Measurements from ENCODE around the gene CACNA2D3.

CACNA2D3 gene

DNA sequence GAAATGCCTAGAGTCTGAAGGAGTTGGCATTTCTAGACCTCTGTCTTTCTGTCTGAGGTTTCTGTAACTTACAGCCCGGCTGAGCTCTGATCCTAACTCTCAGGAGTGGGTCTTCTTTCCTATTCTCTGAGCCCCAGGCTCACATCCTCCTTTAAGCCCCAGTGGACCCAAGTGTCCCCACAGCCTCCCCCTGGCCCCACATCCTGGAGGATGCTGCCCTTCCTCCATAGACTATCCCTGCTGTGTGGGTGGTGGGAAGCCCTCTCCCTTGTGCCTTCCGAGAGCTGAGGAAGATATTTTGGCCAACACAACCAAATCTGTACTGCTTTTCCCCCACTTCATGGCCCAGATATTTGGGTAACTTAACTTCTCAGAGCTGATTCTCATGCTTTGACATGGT lies 654.2 kb downstream of the CACNA2D3 start:
- no peak for DNase-seq

DNA sequence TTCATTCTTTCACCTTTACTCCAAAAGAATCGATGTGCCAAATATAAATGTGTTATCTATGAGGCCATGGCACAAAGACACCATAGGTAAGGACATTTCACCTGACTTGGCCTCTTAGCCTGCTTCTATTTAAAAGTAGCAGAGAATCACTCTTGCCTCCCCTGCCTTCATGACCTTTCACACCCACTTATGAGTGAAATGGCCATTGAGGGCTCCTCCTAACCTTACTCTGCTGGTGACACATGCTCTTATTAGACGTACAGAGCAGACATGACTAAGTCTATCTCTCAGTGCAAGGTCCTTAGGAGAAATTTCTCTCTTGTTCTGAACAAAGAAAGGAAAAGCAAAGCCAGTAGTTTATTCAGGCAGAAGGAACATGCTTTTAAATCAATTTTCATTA lies 654.8 kb downstream of the CACNA2D3 start:
- DNase-seq: no peak

DNA sequence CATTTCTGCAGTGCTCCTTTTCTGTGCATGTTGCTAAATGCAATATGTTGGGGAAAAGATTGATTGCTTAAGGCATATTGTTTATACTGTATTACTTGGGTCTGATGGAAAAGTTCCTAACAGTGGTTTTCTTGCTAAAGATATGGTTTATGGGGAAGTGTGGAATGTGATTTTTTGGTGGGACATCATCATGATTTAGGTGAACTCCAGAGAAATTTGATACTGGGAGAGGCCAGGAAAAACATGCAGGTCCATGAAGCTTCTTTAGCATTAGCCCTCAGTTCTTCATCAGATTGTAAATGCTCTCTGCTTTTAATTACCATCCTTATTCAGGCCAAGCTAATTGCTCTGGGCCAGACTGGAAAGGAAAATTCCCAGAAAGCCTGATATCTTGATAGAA lies 658.0 kb downstream of the CACNA2D3 start:
- no peak for DNase-seq

DNA sequence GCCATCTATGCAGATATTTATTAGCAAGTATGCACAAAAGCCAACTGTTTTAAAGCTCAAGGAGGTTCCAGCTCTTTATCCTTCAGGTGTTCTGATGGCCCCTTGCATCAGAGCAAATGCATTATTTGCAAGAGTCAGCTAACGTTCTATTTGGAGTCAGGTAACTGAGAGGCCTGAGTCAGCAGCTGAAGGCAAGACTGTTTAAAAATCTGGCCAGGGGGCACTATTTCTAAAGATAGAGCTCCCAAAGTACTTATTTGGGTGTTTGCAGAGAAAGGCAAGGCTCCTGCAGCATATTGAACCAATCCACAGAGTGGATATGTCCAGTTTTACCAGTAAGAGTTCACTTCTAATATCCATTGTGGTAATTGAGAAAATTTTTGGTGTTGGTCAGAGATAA lies 659.4 kb downstream of the CACNA2D3 start:
- DNase-seq: no peak

DNA sequence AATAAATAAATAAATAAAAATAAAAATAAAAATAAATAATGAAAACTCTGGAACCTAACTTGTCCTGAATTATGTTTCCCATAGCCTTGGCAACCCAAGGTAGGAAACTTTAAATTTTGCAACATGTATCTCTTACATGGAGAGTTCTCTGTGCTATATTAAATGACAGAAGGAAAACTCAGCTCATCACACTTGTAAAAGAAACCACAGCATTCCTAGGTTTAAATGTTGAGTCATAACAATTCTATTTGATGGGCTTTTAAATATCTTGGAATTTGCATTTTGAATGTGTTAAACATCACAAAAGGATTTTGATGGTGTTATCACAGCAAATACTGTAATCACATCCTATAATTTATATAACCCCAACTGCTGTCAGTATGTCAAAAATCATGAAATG lies 661.3 kb downstream of the CACNA2D3 start:
- no peak for DNase-seq

DNA sequence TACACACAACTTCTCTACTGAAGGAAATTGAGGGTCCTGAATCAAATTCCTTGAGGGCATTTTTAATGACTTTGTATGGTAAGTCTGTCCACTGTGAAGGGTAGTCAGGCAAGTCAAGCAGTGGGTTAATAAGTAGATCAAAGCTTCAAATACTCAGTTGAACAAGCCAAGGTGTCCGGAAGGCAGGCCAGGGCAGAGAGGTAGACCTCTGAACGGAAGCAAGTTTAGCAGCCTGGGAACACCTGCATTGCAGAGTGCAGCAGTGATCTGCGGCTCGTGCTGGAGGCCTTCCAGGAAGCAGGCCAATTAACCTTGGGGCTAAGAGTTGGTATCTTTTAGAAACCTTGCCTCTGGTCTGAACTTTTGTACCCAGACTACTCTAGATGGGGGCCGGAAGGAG lies 661.7 kb downstream of the CACNA2D3 start:
- no peak for DNase-seq

DNA sequence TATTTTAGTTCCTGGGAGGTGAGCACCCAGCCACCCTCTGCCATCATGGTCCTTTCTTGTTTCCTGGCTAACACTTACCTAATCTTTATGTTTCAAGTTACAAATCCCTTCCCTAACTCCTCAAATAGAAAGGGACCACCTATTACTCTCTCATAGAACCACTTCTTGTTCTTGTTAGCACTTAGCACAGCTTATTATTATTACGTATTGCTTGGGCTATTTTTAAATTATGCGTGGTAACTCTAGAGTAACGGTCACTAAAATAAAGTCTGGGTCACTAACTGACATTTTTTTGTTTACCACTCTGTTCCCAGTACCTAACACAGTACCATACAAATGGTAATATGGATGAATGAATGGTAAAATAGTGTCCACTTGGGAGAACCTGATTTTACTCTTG lies 663.6 kb downstream of the CACNA2D3 start:
- no peak for DNase-seq

DNA sequence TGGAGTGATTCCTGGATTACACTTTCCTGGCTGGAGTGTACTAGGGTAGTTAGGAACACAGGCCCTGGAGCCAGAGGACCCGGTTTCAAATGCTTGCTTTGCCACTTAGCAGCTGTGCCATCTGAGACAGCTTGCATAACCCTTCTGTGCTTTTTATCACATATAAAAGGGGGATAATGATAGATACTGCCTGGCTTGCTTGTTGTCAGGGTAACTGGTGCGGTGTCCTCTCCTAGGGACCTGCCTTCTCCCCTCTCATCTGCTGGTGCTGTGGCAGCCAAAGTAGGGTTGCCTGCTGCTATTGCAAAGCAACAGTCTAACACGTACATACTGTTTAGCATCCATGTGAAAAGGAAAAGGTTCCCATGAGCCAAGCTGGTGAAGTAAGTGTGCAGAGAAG lies 667.7 kb downstream of the CACNA2D3 start:
- DNase-seq: no peak

DNA sequence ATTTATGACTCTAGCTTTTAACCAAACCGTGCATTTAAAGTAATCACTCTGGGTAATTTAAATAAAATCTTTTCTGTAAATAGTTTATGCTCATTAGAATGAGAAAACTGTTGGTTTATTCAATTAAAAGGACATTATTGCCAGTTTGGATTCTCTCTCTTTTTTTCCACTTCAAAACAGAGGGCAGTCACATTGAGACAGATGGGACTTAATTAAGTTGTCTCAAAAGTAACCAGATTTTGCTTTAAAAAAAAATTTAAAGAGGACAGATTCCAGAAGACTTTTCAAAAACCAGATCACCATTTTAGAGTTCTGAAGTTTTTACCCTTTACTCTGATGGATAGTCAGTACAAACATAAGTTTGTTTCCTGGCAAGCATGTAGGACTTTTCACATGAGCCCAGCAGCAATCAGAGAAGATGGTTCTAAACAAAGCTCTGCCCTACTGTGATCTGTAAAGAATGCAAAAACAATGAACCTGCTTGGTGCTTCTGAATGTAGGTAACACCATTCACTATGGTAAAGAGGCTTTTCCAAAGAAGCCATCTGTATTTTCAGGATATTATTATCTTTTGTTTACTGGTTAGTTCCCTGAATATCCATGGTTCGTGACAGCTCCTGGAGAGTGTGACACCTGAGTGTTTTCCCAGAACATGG lies 669.3 kb downstream of the CACNA2D3 start:
- no peak for DNase-seq

DNA sequence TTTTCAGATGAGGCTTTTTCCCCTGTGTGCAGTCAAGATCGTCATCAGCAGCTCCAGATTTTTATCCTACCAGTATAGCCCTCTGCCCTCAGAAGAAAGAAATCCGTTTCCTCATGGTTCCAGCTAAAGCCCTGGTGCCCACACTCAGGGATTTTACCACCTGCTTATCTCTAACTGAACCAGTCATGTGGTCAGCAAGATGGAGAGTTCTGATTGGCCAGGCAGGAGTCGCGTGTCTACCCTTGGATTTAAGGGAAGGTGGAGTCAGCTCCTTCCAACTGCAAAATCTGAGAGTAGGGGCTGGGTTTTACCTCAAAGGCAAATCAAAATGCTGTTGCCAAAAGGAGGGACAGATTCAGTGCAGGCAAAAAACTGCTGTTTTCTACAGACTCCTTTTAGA lies 670.2 kb downstream of the CACNA2D3 start:
- no peak for DNase-seq

DNA sequence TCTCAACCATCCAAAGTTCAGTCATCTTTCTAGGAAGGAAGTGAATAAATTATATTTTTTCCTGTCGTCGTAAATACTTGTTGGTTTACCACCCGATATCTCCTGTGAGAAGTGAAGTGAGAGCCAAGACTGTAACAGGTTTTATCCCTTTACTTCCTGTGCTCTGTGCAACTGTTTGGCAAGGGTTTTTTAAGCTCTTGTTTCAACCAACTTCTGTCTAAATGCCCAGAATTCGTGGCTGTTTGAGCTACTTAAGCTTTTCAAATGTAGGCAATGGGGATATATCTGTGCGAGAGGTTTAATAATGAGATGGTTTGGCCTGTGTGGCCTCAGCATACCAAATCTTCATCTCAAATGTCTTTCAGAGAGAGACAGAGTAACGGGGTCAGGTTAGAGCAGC lies 670.8 kb downstream of the CACNA2D3 start:
- no peak for DNase-seq

DNA sequence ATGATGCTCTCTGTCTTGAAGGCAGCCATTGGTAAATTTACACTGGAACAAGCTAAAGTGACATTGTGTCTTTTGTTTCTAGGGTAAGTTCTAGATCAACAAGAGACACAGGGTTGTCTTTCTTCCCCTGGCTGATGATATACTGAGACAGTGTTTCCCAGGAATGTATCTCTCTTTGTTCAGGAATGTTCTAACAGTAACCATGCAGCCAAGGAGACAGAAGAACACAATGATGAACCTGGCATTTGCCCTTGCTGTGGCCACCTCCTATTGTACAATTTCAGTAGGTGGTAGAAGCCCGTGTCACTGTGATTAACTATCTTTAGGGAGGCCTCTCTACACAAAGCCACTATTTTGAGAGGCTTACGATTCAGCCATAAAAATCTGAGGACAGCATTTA lies 674.8 kb downstream of the CACNA2D3 start:
- no peak for DNase-seq

DNA sequence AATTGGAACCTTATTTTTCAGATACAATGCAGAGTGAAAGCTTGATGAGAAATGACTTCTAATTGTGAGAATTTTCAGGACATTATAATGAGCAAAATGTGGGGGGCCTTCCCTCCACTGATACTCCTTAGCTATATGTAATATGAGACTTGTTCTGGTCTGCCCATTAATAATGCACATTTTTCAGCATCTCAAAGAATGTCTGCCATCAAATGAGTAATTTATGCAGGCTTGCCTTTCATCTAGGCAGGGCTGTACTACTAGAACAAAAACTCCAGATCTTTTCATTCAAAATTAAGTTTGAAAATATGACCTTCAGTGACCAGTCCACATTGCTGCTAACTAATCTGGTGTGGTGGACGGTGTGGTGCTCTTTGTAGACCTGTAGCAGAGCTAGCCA lies 678.1 kb downstream of the CACNA2D3 start:
- no peak for DNase-seq

DNA sequence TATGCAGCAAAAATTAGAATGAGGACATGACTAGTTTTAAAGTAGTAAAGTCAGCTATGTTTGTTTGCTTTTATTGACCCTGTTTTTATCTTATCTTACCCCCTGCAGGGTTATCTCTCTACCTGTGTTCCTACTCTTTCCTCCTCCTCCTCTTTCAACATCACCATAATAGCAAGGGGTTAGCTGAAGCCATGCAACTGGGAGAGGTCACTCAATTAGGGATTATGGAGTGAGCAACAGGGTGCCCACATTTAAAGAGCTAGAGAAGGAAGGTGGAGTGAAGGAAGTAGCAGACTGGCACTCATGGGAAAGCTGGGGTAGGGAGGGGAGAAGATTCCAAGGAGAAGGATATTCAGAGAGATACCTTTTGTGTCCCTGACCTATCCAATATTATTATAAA lies 679.6 kb downstream of the CACNA2D3 start:
- no peak for DNase-seq

DNA sequence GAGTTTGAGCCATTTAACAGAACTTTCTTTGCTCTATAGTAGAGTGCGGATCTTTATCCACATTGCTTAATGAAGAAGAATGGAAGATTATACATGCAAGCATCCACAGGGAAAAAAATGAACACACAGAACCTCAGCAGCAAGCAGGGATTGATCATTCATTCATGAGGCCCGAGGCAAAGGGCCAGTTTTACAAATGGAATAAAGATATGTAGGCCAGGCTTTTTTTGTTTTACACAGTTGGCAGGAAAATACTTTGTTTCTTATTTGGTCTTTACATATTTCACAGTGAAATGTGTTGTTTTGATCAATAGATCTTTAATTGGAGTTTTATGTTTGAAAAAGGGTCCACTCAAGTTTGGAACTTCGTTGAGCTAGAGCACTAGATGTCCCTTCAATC lies 688.0 kb downstream of the CACNA2D3 start:
- no peak for DNase-seq

DNA sequence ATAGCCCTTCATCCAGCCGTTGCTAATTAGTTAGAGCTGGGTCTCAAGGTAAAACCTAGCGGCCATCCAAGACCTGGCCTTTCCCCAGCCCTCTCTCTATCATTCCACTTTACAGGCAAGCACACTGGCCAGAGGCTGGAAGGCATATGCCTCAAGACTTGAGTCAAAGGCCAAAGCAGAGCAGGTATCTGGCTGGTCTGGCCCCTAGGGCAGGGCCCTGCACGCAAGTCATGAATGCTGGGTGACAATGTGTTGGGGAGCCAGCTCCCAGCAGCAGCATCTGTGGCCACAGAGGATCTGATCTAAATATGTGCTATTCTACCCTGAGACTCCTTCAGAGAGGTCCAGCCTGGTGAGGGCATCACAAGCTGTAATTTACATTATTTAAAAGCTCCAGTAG lies 691.9 kb downstream of the CACNA2D3 start:
- no peak for DNase-seq

DNA sequence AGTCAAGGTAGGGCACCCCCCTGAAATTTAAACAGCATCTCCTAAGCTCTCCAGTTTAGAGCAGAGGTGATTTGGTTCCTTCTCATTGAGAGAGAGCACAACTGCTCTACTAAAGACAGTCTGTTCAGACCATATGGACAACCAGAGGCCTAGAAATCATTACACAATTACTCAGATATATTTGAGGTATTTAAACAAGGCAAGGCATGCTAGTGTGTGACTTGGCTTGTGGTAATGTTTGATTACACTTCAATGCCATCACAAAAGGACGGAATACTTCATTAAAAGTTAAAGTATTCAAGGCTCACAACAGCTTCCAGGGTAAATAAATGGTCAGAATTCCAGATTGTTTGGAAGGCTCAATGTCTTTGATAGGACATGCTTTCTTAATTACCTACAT lies 695.3 kb downstream of the CACNA2D3 start:
- DNase-seq: no peak

DNA sequence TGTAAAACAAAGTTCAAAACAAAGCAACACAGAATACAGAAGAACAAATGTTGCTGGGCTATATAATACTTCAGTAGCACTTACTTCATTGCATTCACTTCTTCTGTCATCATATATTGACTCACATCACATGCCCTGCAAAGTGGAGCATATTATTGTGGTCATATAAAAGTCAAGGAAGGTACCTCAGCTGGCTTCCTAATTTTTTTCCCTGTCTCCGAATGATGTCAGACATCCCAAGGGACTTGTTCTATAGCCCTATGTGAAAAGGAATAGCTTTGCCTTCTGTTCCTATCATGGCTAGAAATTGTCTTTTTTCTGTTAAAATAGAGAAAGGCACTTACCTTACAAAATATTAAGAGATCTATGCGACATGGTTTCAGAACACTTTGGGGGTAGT lies 696.1 kb downstream of the CACNA2D3 start:
- no peak for DNase-seq

DNA sequence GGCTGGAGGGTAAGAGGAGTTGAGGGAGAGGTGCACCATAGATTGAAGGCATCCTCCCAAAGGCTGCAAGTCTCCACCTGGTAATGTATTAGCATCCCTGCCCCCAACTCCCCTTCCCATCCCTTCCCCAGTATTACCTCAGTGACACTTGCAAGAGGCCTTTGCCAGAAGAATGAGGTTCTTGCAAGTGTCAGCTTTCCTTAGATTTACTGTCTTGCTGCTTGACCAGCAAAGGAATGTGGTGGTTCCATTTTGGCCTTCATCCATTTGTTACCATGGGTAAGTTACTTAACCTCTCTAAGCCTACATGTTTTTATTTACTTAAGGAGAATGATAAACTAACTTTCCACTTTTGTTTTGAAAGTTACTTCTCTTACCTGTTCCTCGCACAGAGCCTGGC lies 696.6 kb downstream of the CACNA2D3 start:
- no peak for DNase-seq

DNA sequence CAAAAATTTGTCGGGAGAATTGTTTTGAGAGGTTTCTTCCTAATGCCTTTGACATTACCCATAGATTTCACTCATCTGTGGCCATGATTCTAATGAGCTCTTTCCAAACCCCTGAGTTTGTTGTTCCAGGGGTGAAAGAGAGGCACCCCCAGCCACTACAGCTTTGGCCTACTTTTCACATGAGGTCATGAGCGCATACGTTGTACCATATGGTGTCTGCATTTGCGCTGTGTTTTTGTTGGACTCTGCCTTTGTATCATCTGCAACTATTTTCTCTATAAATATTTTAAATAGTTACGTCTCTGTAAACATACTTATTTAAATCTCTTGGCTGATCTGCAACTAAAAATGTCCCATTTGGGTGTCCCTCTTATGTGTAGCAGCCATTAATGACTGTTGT lies 697.6 kb downstream of the CACNA2D3 start:
- DNase-seq: no peak

DNA sequence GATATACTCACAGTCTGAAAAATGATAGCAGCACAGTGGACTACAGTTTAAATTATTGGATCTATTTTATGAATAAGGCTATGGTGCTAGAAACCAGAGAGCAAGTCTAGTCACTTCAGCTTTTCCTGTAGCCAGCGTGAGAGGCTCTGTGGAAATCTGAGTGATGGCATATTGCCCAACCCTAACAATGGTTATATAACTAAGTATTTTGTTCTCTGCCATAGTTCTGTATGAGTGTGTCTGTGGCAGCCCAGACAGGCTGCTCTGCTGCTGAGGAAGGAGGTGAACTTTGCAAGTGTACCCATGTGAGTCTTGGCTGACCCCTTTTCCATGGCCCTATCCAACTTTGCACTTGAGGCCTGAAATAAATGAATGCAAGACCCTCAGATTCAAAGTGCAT lies 699.9 kb downstream of the CACNA2D3 start:
- no peak for DNase-seq

DNA sequence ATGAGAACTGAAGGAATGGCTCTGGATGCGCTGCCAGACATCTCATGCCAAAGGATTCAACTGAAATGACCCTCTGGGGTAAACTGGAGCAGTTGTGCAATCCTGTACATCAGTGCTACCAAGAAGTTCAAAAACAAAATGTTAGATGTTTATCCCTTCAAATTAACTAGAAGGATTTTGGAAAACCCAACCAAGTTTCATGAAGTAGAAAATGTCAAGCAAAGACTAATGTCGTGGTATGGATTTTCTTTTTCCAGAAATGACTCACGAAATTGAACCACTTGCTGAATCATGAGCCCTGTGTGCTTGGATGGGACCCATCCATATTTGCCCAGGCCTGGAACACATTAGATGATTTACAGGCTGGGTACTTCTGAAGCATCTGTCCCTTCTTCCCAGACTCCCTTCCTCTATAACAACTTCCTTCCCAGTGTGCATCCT lies 703.9 kb downstream of the CACNA2D3 start:
- no peak for DNase-seq

DNA sequence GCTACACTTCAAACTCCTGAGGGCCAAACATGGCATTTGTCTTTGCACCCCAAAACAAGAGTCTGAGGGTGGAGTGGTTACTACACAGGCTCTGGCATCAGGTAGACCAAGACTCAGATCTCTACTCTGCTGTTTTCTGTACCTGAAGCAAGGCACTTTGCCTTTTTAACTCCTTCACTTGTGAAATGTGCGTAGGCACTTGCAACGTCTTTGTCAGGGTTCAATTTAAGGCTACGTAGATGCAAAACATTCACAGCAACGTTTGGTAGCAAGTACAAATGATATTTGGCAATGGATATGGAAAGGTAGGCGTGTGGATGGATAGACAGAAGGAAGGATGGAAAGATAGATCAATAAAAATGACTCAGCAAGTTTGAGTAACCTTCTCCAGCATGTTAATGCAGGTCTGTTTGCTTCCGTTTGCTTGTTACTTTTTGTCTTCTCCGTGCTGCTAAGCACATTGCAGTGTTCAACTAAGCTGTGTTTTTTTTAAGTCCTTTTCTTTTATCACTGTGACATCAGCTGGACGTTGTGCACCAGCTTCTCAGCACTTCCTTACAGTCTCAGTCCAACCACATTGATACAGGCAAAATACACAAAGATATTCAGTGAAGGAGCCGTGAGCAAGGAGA lies 704.8 kb downstream of the CACNA2D3 start:
- DNase-seq: no peak

DNA sequence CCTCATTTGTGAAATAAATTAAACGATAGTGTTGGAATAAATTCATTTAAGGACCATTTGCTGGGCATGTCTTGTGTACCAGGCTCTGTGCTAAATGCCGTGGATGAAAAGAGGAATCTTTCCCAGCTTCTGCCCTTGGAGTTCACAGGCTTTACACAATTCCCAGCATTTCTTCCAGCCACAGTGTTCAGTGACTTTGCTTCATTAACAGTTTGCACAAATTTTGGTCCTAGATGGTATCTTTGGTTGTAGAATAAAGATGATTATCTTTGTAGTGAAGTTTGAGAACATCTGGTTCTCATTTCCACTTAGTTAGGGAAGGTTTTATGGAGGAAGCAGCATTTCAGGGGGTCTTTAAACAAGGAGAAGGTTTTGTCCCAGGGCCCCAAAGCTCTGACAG lies 705.4 kb downstream of the CACNA2D3 start:
- no peak for DNase-seq

DNA sequence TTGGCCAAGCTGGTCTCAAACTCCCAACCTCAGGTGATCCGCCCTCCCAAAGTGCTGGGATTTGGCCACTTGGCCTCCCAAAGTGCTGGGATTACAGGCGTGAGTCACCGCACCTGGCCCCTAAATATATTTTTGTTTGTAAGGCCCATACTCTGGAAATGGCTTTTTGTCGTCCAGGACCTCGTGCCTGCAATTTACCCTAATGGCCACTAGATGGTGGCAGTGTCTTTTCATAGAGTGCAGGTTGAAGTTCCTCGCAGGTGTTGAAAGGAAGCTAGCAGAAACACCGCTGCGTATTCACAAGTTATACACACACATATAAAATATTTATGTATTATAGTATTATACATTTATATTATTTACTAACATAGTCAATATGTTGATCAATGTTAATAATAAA lies 708.3 kb downstream of the CACNA2D3 start:
- no peak for DNase-seq

Data from NCI-H1092 (cell line).